ENCODE measurements around the gene CIB2.

The CIB2 gene

DNA sequence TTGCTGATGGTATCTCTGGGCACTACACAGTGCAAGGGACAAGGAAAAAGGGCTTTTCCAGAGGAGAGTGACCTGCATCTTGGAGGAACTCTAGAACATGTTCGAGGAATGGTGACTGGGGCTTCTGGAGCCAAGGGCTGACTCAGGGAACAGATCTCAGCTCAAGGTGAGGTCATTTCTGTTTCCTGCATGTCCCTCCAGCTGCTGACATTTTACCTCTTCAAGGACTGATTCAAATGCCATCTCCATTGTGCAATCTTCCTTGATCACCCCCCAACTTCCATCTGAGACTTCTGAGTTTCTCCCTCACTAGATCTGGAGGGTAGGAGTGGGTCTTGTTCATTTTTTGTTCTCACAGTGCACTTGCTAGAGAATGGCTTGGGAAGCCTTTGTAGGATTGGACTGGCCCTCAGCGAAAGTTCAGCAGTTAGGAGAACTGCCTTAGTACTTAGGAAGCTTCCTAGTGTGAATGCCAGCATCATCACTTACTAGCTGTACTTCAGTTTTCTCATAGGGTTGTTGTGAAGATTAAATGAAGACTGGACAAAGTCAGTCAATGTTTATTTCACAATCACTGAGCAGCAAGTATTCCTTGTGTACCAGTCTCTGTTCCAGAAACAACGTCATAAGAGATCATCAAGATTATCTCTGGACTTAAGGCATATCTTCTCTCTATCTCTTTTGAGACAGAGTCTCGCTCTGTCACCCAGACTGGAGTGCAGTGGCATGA, 15.3 kb upstream of the CIB2 start:
- no peaks in the 10 kb centered on the region for H3K36me3 ChIP-seq (ENCODE audit: low read depth)
- ATAC-seq (ENCODE audit: low read depth) (no peak), DNase-seq (ENCODE audit: low spot score) (peak; percentile 32)
- no peaks in the 10 kb centered on the region for H3K27me3 ChIP-seq (ENCODE audit: insufficient read depth, poor library complexity, severe bottlenecking)
- H3K4me3 ChIP-seq (ENCODE audit: severe bottlenecking) = no peak overlapping the region
- H3K27ac ChIP-seq (ENCODE audit: poor library complexity, severe bottlenecking) = no peak overlapping the region
- H3K4me1 ChIP-seq (ENCODE audit: insufficient read depth, poor library complexity, severe bottlenecking) = peaks cover 17% of the 10 kb centered on the region
- H3K9me3 ChIP-seq (ENCODE audit: severe bottlenecking) = no peaks in the 10 kb centered on the region
- TF ChIP-seq, protein P1, sequence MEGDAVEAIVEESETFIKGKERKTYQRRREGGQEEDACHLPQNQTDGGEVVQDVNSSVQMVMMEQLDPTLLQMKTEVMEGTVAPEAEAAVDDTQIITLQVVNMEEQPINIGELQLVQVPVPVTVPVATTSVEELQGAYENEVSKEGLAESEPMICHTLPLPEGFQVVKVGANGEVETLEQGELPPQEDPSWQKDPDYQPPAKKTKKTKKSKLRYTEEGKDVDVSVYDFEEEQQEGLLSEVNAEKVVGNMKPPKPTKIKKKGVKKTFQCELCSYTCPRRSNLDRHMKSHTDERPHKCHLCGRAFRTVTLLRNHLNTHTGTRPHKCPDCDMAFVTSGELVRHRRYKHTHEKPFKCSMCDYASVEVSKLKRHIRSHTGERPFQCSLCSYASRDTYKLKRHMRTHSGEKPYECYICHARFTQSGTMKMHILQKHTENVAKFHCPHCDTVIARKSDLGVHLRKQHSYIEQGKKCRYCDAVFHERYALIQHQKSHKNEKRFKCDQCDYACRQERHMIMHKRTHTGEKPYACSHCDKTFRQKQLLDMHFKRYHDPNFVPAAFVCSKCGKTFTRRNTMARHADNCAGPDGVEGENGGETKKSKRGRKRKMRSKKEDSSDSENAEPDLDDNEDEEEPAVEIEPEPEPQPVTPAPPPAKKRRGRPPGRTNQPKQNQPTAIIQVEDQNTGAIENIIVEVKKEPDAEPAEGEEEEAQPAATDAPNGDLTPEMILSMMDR (IDR thresholded peaks at IDR 0.05; ENCODE audit: poor library complexity, severe bottlenecking) = no peak

DNA sequence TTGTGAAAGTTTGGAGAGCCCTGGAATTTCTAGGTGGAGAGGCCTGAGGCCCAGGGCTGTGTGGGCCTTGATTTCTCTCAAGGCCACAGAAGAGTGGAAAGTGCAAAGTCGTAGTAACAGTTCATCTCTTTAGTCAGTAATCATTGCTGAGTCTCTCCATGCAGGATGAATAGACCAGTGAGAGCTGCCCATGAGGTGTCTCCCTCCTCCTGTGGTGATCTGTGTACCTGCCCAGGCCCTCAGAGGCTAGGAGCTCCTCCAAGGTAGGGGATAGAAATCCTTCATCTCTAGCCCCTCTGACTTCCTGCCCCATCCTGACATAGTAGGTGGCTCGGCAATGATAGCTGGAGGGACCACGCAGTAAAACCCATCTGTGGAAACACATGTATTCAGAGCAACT, 11.1 kb upstream of the CIB2 start:
- ATAC-seq (ENCODE audit: low read depth) = 0 out of 3 replicates have a peak, but pooled peaks have one; percentile 17
- H3K4me1 ChIP-seq (ENCODE audit: insufficient read depth, poor library complexity, severe bottlenecking) = peaks cover 10% of the 10 kb centered on the region
- H3K27ac ChIP-seq (ENCODE audit: poor library complexity, severe bottlenecking) = no peak overlapping the region
- TF ChIP-seq, protein P1 (IDR thresholded peaks at IDR 0.05; ENCODE audit: poor library complexity, severe bottlenecking) = no peak
- H3K9me3 ChIP-seq (ENCODE audit: severe bottlenecking) = no peaks in the 10 kb centered on the region
- no peaks in the 10 kb centered on the region for H3K36me3 ChIP-seq (ENCODE audit: low read depth)
- peak; percentile 27 for DNase-seq (ENCODE audit: low spot score)
- H3K4me3 ChIP-seq (ENCODE audit: severe bottlenecking) = no peak overlapping the region
- no peaks in the 10 kb centered on the region for H3K27me3 ChIP-seq (ENCODE audit: insufficient read depth, poor library complexity, severe bottlenecking)

DNA sequence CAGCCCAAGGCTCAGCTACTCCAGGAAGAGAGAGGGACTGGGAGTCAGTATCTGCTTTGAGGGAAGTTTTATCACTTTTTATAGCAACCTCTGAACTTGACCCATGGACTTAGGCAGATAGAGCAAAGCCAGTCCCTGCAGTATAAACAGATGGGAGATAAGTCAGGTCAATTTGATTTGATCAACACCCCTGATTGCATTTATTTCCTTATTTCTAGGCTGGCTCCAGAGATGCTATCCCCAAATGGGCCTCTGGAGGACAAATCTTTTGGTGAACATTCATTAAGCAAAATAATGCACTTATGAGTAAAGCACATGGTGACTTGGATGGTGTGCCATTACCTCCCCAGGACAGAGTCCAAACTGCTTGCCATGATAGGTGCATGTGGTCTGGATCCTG, 9.0 kb upstream of the CIB2 start:
- ATAC-seq (ENCODE audit: low read depth) (no peak), DNase-seq (ENCODE audit: low spot score) (no peak)
- Histone ChIP-seq H3K4me1 (ENCODE audit: insufficient read depth, poor library complexity, severe bottlenecking) (no peaks in the 10 kb centered on the region), H3K4me3 (ENCODE audit: severe bottlenecking) (no peak overlapping the region), H3K36me3 (ENCODE audit: low read depth) (no peaks in the 10 kb centered on the region), H3K27ac (ENCODE audit: poor library complexity, severe bottlenecking) (no peak overlapping the region), H3K9me3 (ENCODE audit: severe bottlenecking) (no peaks in the 10 kb centered on the region), H3K27me3 (ENCODE audit: insufficient read depth, poor library complexity, severe bottlenecking) (no peaks in the 10 kb centered on the region)
- TF ChIP-seq, protein P1 (IDR thresholded peaks at IDR 0.05; ENCODE audit: poor library complexity, severe bottlenecking) = no peak

DNA sequence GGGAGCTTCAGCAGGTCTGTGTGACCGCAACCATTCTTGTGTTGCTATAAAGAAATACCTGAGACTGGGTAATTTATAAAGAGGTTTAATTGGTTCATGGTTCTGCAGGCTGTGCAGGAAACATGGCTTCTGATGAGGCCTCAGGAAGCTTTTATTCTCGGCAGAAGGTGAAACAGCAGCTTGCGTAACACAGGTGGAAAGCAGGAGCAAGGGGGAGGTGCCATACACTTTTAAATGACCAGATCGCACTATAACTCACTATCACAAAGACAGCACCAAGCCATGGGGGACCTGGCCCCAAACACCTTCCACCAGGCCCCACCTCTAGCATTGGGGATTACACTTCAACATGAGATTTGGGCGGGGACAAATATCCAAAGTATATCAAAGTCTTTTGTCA, 8.3 kb upstream of the CIB2 start:
- ATAC-seq (ENCODE audit: low read depth) (no peak), DNase-seq (ENCODE audit: low spot score) (no peak)
- Histone ChIP-seq H3K36me3 (ENCODE audit: low read depth) (no peaks in the 10 kb centered on the region), H3K4me1 (ENCODE audit: insufficient read depth, poor library complexity, severe bottlenecking) (no peaks in the 10 kb centered on the region), H3K9me3 (ENCODE audit: severe bottlenecking) (no peaks in the 10 kb centered on the region), H3K4me3 (ENCODE audit: severe bottlenecking) (no peak overlapping the region), H3K27me3 (ENCODE audit: insufficient read depth, poor library complexity, severe bottlenecking) (no peaks in the 10 kb centered on the region), H3K27ac (ENCODE audit: poor library complexity, severe bottlenecking) (no peak overlapping the region)
- TF ChIP-seq, protein P1 (IDR thresholded peaks at IDR 0.05; ENCODE audit: poor library complexity, severe bottlenecking) = no peak

DNA sequence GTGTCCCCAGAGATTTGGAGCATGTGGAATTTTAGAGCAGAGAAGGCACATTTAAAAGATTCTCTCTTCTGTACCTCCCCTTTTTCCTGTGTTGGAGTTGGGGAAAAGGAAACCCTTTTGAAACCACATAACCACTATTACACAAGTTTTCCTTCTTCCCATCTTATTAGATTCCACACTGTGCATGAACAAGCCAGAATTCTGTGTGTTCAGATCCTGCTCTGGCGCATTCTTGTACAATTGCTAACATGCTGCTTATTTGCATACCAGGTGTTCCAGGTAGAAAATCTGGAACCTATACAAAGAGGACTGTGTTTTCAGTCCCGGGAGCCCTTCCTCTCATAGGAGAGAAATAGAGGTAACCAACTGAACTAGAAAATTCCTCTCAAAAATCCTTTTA, 2.6 kb upstream of the CIB2 start:
- TF ChIP-seq, protein P1 (IDR thresholded peaks at IDR 0.05; ENCODE audit: poor library complexity, severe bottlenecking) = no peak
- Histone ChIP-seq H3K27me3 (ENCODE audit: insufficient read depth, poor library complexity, severe bottlenecking) (no peaks in the 10 kb centered on the region), H3K4me1 (ENCODE audit: insufficient read depth, poor library complexity, severe bottlenecking) (peaks cover 26% of the 10 kb centered on the region), H3K4me3 (ENCODE audit: severe bottlenecking) (no peak overlapping the region), H3K36me3 (ENCODE audit: low read depth) (no peaks in the 10 kb centered on the region), H3K27ac (ENCODE audit: poor library complexity, severe bottlenecking) (peak overlapping the region; percentile 84), H3K9me3 (ENCODE audit: severe bottlenecking) (no peaks in the 10 kb centered on the region)
- DNase-seq (ENCODE audit: low spot score) = no peak
- peak; percentile 90 for ATAC-seq (ENCODE audit: low read depth)
